SK-N-MC (cell line): ENCODE data around the gene ACAD8.

Experiments used
- EZH2 ChIP-seq: fragments of 200-600 bp; sonication (generic); IDR thresholded peaks from one replicate; pipeline ENCODE4 v1.6.1; 2017; ENCODE audit warnings: antibody characterized with exemption
- FOXP2 ChIP-seq: optimal IDR thresholded peaks from 2 replicates; pipeline ENCODE3; 2011; ENCODE audit warnings: mild to moderate bottlenecking, moderate library complexity; ENCODE audit not compliant: insufficient read depth; ENCODE audit errors: extremely low read length, control extremely low read depth
- POLR2AphosphoS5 ChIP-seq: IDR thresholded peaks from 2 replicates; pipeline ENCODE4 v1.6.1; 2012; ENCODE audit warnings: mild to moderate bottlenecking, low read depth, low read length, borderline replicate concordance

GRCh38 chr11:134252346-134253187 is 801 bp upstream of the ACAD8 start:
- no peak for TF ChIP-seq EZH2
- no peak for TF ChIP-seq FOXP2
- TF ChIP-seq POLR2AphosphoS5: no peak
